GM21528 (cell line): ENCODE data around the gene CYP2C18.
"Not testable (repeated sequence)": the region's sequence is repeated elsewhere in the genome, so short reads cannot be mapped to it uniquely, and the experiment has no call there.

ENCODE experiments used
- ATAC-seq: cut with Tn5 transposase; IDR thresholded peaks from one replicate; pipeline ENCODE4 v1.9.1; 2021; ENCODE audit warnings: mild to moderate bottlenecking, moderate library complexity; ENCODE audit not compliant: unreplicated experiment, low FRiP score

Gene CYP2C18

GRCh38 chr10:94738588-94738987 lies 55.1 kb downstream of the CYP2C18 start:
- no peak for ATAC-seq

DNA sequence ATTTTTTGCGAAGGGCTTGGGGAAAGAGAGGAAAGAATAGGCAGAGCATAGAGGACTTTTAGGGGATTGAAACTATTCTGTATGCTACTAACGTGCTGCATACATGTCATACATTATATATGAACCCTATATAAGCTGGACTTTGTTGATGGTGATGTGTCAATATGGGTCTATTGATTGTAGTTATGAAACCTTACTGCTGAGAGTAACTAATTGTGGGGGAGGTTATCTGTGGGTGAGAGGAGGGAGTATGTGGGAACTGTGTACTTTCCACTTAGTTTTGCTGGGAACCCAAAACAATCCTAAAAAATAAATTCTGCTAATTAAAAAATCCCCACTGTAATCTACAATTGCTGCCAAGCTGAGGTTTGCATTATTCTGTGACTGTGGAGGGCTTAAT lies 63.6 kb downstream of the CYP2C18 start:
- ATAC-seq: no peak

DNA sequence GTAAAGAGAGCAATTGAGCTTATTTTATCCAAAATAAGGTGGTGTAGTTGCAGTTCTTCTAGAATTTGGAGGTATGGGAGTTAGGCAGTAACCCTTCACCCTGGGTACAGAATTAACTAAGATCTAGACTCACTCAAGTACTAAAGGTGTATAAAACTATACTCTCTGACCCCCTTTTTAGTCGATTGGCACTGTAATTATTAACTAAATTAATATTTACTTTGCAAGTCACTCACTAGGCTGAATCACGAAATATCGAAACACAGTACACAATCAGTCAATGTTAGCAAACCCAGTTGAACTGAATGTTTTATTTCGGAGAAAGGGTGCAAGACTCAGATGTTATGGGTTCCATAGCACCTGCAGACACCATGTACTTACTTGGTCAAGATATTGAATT lies 64.3 kb downstream of the CYP2C18 start:
- ATAC-seq: no peak

- ATAC-seq: no peak
These were observed 74.4 kb downstream of the CYP2C18 start for GRCh38 chr10:94757916-94758315.

DNA sequence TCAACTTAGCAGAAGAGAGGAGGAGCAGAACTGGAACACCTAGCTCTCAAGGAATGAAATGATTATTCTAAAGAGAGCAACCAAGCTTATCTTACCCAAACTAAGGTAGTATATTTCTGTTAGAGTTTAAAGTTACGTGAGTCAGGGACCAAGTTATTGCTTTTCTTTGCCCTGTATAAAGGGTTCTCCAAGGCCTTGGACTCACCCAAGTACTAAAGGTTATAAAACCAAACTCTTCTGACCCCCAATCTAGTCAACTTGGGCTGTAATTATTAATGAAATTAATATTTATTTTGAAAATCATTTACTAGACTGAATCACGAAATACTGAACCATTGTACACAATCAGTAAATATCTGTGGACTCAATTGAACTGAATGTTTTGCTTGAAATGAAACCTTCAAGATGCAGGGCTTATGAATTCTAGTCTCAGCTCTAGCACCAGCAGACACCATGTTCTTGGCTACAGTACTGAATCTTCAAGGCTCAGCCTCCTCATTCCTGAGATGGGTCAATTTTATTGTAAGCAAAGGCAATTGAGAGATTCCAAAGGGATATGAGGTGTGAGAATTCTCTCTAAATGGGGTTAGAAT lies 77.2 kb downstream of the CYP2C18 start:
- no peak for ATAC-seq

DNA sequence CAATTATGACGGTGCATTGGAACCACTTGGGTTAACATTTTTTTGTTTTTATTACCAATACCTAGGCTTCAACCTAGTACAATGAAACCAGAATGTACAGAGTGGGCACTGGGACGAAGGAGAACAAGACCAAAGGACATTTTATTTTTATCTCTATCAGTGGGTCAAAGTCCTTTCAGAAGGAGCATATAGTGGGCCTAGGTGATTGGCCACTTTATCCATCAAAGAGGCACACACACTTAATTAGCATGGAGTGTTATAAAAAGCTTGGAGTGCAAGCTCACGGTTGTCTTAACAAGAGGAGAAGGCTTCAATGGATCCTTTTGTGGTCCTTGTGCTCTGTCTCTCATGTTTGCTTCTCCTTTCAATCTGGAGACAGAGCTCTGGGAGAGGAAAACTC lies 78.9 kb downstream of the CYP2C18 start, which contains the start of gene CYP2C19:
CYP2C19 (plus strand) TSS at position 289 of the 400 bp plus-strand sequence; CDS start at position 314, 25 bp downstream.
- ATAC-seq: no peak

DNA sequence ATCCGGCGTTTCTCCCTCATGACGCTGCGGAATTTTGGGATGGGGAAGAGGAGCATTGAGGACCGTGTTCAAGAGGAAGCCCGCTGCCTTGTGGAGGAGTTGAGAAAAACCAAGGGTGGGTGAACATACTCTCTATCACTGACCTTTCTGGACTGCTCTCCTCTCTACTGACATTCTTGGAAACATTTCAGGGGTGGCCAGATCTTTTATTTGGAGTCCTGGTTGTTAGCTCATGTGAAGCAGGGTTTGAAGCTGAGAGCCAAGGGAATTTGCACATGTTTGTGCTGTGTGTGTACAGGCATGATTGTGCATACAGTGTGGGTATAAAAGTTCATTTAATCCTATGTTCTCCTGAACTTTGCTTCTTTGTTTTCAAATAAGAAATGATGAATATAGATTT lies 91.9 kb downstream of the CYP2C18 start:
- ATAC-seq: not testable (repeated sequence)

- ATAC-seq: no peak
These were observed 94.4 kb downstream of the CYP2C18 start for GRCh38 chr10:94777886-94778458.

DNA sequence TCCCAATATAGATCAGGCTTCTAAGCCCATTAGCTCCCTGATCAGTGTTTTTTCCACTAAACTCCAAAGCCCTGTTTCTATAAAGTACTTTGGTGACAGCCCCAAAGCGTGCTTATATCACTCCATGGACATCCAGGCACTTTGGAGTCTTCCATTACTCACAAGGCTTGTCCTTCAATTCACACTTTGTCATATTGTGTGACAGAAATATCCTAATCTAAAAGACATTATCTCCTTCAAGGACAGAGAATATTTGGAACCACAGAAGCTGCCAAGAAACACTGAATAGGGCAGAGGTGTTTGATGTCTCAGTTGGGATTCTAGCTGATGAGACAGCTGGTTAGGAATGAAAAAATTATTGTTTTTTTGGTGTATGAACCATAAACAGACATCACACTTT lies 97.3 kb downstream of the CYP2C18 start:
- ATAC-seq: no peak

GRCh38 chr10:94784256-94784655 lies 100.7 kb downstream of the CYP2C18 start:
- no peak for ATAC-seq

GRCh38 chr10:94785211-94785610 lies 101.7 kb downstream of the CYP2C18 start:
- no peak for ATAC-seq
